ENCODE measurements around the gene LY6G5C.

DNA sequence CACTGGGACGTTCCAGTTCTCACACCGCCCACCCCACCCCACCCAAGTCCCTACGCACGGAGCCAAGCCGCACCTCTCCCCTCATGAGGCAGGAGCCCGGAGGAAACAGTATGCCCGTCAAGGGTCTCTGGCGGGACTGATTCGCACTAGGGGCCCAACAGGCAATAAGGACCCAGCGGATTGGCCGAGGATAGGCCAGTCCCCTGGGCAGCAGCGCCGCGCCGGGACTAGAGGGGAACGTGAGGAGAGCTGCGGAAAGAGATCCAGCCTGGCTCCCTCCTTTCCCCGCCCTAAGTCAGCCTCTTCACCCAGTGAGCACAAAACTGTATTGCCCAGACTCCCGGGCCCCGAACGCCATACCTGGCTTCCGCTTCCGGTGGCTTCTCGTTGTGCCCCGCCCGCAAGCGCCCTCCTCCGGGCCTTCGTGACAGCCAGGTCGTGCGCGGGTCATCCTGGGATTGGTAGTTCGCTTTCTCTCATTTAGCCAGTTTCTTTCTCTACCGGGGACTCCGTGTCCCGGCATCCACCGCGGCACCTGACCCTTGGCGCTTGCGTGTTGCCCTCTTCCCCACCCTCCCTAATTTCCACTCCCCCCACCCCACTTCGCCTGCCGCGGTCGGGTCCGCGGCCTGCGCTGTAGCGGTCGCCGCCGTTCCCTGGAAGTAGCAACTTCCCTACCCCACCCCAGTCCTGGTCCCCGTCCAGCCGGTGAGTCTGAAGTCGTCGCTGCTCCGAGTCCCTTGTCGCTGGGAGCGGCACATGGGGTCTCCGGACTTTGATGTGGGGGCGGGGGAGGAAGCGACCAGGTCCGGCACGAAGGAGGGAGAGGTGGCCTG is 15.1 kb downstream of the LY6G5C start, which contains the start of gene CSNK2B:
- TF ChIP-seq, protein P1, sequence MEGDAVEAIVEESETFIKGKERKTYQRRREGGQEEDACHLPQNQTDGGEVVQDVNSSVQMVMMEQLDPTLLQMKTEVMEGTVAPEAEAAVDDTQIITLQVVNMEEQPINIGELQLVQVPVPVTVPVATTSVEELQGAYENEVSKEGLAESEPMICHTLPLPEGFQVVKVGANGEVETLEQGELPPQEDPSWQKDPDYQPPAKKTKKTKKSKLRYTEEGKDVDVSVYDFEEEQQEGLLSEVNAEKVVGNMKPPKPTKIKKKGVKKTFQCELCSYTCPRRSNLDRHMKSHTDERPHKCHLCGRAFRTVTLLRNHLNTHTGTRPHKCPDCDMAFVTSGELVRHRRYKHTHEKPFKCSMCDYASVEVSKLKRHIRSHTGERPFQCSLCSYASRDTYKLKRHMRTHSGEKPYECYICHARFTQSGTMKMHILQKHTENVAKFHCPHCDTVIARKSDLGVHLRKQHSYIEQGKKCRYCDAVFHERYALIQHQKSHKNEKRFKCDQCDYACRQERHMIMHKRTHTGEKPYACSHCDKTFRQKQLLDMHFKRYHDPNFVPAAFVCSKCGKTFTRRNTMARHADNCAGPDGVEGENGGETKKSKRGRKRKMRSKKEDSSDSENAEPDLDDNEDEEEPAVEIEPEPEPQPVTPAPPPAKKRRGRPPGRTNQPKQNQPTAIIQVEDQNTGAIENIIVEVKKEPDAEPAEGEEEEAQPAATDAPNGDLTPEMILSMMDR (IDR thresholded peaks at IDR 0.05; ENCODE audit: insufficient read depth, low read length, poor library complexity, severe bottlenecking): no peak
- TF ChIP-seq EZH2phosphoT487 (conservative IDR thresholded peaks at IDR 0.05; ENCODE audit: low read length): no peak

Data from SU-DHL-6 (cell line).